ENCODE data around the gene GRID1. TPM values are rescaled to one million over a fixed set of nuclear protein-coding genes. Genes with fewer than 3 reads are reported as not detected.

GRID1 gene
- total RNA-seq, 1 experiment from 2014 or later: not detected

DNA sequence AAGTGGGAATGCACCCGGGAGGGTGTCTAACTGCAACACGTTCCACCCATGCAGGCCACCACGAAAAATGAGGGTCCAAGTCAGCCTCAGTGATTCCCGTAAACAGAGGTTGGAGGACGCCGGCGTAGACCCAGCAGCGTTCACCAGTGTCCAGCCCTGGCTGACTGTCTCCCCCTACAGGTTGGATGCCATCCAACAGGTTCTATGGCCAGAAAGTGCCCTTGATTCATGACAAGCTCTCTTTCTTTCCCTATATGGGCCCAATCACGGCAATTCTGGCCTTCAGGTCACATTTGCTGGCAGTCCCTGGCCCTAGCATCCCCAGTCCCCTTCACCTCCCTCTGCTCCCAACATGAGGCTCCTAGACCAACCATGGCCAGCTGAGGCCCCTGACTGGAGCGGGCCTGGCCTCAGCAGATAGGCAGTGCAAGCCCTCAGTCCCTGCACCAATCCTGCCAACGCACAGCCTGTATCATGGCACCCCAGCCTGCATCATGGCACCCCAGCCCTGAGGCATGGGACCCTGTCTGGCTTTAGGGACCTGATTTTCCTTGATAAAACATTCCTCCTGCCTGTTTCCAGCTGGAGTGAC lies 227.4 kb downstream of the GRID1 start:
- DNase-seq (ENCODE audit: low read depth): peak; percentile 24

DNA sequence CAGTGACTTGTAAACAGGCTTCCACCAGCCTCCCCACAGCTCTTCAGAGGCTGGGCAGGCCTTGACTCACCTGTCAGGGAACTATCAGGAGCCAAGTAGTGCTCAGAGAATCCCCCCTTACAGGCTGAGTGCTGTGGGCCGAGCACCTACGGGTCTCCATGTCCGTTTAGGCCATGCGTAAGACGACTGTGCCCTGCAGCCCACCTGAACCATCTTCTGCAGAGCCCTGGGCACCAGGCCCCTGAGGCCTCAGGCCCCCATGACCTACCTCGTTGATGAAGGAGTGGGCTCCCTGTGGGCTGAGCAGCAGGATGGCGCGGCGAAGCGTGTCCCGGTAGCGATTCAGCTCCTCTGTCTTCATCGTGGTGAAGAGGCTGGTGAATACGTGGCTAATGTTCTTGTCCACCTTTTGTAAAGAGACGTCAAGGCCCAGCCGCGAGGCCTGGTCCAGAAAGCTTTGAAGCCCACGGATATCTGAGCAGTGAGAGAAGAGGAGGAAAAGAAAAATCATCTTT lies 228.0 kb downstream of the GRID1 start:
- no peak for DNase-seq (ENCODE audit: low read depth)

- no peak for DNase-seq (ENCODE audit: low read depth)
Measured at GRCh38 chr10:86137561-86137960, 229.0 kb downstream of the GRID1 start.

DNA sequence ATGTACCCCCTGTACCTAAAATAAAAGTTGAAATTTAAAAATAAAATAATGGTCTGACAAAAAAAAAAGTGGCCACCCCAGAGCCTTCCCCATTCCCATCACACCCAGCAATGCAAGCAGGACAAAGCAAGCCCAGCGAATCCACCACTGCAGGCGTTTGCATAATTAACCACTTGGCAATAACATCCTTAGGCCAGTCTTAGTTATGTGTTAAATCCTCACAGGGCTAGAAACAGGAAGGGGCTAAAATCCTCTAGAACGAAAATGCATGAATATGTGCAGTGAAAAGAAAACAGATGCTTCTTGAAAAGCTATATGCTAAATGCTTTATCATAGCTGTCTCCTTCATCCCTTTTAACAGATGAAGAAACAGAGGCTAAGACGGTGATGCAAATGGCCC lies 229.7 kb downstream of the GRID1 start:
- no peak for DNase-seq (ENCODE audit: low read depth)

DNA sequence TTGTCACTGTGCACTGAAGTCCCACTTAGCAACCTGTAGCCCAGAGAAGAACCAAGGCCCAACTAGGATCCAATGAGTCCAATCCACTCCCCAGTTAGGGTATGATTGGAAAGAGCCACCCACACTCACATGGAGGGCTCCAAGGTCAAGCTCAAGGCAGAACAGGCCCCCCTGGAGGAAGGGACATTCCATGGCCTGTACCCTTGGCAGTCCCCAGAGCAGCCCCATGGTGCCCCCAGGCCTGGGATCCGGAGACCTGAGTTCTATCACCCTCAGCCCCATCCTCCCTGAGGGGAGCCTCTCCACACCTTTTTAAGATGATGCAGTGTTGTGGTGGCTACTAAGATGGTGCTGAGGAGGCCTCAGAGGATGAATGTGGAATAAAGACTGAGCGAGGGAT lies 231.4 kb downstream of the GRID1 start:
- no peak for DNase-seq (ENCODE audit: low read depth)

DNA sequence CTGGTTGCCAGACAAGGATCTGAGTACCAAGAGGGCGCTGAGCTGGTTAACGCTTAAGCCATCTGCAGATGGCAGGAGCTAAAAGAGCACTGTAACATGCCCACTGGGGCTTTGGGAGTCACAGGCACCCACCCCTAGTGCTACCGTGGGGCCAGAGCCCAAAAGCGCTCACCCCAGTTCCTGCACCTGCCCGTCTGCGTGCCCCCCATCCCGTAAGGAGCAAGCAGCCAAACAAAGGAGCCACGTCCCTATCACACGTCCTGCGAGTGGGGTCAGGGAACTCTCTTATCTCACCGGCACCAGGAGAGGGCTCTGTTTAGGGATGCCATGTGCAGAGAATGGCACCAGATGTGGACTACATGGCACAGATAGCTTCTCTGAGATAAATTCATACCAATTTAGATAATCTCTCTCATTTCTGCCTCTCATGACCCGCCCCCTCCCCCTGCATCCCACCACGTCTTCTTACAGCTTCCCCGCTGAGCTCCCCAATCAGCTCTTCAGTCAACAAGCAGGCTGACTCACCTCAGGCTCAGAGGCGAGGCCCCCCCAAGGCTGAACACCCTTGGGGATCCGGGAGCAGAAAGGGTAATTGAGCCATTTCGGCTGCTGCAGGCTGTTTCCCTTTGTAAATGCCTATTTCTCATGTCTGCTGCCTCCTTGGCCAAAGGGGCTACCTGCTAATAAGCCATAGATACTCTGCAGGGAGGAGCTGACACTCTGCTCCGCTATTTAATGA lies 235.7 kb downstream of the GRID1 start:
- no peak for DNase-seq (ENCODE audit: low read depth)

DNA sequence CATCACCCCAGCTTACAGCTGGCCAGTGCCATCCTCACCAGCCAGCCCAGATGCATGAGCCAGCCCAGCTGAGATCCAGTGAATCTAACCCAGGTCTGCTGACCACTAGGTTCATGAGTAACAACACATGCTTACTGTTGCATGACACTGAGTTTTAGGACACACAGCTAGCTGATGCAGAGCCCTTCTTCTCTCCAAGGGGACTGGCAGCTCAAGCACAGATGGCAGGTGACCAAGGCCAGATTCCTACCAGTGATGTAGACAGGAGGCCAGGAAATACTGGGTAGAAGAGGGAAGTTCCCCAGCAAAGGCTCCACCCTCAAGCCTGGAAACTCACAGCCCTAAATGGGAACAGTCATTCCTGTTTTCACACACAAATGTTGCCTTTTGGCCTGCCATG lies 236.6 kb downstream of the GRID1 start:
- no peak for DNase-seq (ENCODE audit: low read depth)

DNA sequence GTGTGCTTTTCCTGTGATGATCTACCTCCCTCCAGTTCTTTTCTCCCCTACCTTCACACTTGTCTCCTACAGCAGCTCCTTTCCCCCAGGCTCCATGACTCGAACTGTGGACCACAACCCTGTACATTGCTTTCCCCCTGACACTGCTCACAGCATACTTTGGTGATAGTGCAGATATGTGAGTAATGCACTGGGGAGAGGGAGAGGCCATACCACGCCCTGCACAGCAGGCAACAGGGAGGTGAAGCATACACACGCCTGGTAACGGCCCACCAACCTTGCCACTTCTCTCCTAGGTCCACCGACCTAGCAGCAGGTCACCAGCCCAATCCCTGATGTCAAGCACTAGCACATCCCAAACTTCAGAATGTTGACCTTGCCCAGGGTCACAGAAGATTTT lies 238.2 kb downstream of the GRID1 start:
- no peak for DNase-seq (ENCODE audit: low read depth)

- DNase-seq (ENCODE audit: low read depth): no peak
Measured at GRCh38 chr10:86127274-86127819, 239.2 kb downstream of the GRID1 start.

GRCh38 chr10:86124734-86125133 lies 241.9 kb downstream of the GRID1 start:
- DNase-seq (ENCODE audit: low read depth): no peak

DNA sequence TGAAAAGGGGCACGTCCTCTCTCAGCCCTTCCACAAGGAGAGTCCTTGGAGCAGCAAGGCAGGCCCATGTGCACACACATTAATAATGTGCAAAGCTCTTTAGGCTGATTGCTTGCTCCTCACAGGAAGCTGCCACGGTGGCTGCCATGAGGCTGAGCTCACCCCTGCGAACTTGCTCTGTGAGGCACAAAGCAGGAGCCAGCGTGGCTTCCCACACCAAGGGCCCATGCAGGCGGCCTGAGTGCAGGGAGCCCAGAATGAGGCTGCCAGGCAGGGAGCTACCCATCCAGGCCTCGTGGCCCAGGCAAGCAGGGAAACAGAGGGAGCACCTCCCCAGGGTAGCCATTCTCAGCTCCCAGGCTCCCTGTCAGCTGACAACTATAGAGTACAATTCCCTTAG lies 242.9 kb downstream of the GRID1 start:
- no peak for DNase-seq (ENCODE audit: low read depth)

DNA sequence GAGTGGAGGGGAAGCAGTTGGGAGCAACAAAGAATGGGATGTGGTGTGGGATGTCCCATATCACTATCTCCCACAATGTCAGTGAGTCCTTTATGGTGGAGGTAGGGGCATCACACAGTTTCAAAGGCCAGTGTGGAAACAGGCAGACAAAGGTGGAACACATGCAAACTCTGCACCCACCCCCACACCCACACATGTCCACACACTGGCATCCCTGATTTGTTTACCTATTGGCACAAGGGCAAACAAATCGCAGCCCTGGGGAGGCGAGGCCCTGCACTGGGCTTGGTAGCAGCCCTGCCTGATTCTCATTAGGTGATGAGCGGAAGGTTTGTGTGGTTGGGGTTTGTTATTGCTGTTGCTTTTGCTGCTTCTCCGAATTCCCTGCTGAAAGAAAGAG lies 243.3 kb downstream of the GRID1 start:
- no peak for DNase-seq (ENCODE audit: low read depth)

- no peak for DNase-seq (ENCODE audit: low read depth)
Measured at GRCh38 chr10:86122646-86123045, 243.9 kb downstream of the GRID1 start.

GRCh38 chr10:86121200-86121599 lies 245.4 kb downstream of the GRID1 start:
- DNase-seq (ENCODE audit: low read depth): no peak

- DNase-seq (ENCODE audit: low read depth): no peak
Measured at GRCh38 chr10:86117051-86117450, 249.5 kb downstream of the GRID1 start.

- DNase-seq (ENCODE audit: low read depth): no peak
Measured at GRCh38 chr10:86113983-86114382, 252.6 kb downstream of the GRID1 start.

DNA sequence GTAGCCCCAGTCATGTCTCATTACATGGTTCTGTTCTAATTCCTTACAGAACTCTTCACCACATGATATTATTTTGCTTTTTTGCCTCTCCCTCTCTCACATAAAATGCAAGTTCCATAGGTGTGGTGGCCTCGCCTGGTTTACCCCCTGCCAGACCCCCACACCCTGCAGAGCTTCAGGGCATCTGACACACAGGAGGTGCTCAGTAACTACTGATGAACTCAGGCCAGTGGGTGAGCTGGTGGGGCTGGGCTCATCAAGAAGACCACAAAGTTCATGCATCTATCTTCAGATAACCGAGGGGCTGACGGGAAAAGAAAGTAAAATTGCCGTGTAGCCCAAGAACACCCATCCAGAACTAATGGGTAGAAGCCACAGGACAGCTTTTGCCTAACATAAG lies 253.1 kb downstream of the GRID1 start:
- DNase-seq (ENCODE audit: low read depth): no peak

- DNase-seq (ENCODE audit: low read depth): no peak
Measured at GRCh38 chr10:86113044-86113443, 253.6 kb downstream of the GRID1 start.

DNA sequence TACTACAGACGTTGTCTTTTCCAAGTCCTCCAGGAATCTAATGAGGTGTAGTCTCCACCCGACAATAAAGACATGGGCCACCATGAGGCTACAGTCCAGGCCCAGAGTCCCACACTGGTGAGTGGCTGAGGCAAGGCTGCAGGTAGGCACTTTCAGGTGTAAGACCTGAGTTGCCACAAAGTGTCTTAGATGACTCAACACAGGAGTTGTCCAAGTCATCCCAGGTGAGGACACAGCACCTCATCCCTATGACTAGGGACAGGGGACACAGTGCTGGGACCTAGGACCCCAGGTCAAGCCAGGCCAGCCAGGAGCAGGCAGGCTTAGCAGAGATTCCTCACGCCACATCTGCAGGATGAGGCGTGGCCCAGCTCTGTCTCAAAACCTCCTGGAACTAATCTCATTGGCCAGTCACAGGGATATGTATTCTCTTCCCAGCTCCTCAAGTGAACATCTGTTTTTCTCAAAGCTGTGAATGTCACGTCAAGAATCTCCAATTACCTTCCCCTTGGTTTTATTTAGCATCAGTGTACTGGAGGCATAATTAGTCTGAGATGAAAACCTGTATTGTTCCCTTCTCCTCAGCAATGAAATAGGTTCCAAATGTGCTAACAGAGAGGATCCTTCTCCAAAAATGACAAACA lies 254.6 kb downstream of the GRID1 start:
- DNase-seq (ENCODE audit: low read depth): no peak

DNA sequence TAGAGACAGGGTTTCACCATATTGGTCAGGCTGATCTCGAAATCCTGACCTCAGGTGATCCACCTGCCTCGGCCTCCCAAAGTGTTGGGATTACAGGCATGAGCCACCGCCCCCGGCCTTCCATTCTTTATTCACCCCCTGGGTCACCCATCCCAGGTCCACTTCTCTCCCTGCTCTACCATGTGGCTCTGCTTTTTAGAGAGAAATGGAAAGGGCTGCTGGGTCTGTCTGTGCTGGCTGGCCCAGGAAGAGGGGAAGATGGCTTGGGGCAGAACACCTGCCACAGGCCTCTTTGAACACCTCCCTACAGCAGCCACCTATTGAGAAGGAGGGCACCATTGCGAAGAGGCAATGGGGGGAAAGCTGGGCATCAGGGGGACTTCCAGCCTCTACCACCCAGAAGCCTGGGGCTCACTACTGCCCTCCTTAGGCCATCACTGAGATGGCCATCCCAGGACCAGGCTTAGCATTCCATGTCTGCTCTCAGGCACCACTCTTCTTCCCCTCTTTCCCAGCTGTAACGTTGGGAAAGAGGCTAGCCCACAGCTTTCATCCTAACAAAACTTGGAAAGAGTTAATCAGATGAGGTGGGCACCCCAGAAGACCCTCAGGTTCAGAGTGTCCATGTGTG lies 256.3 kb downstream of the GRID1 start:
- no peak for DNase-seq (ENCODE audit: low read depth)

DNA sequence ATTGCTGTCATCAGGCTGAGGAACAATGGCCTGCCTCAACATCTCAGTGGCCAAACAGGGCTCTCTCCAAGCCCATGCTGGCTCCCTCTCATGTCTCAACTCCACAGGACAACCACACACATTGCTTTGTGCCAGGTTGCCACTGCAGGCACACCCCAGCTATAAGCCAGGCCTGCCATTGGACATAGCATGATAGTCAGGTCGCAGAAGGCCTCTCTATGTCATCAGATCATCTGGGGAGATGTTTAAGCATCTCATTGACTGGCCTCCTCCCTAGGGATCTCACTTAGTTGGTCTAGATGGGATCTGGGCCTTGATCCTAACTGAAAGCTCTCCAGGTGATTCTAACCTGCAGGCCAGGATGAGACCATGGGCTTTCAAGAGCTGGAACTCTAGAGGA lies 257.2 kb downstream of the GRID1 start:
- no peak for DNase-seq (ENCODE audit: low read depth)

GRCh38 chr10:86108696-86109095 lies 257.9 kb downstream of the GRID1 start:
- DNase-seq (ENCODE audit: low read depth): no peak

All from M059J (cell line).